CD4-positive, alpha-beta T cell treated with Interleukin-15 for 4 hours (primary cell): Measurements from ENCODE around the gene E2F1.
A peak's percentile ranks its signal among the peaks of the same experiment; 100 is the strongest.

Experiments
- DNase-seq: peaks from one replicate; pipeline ENCODE4 v3.0.0-alpha.2; 2020; ENCODE audit warnings: low spot score

Gene E2F1, protein sequence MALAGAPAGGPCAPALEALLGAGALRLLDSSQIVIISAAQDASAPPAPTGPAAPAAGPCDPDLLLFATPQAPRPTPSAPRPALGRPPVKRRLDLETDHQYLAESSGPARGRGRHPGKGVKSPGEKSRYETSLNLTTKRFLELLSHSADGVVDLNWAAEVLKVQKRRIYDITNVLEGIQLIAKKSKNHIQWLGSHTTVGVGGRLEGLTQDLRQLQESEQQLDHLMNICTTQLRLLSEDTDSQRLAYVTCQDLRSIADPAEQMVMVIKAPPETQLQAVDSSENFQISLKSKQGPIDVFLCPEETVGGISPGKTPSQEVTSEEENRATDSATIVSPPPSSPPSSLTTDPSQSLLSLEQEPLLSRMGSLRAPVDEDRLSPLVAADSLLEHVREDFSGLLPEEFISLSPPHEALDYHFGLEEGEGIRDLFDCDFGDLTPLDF

DNA sequence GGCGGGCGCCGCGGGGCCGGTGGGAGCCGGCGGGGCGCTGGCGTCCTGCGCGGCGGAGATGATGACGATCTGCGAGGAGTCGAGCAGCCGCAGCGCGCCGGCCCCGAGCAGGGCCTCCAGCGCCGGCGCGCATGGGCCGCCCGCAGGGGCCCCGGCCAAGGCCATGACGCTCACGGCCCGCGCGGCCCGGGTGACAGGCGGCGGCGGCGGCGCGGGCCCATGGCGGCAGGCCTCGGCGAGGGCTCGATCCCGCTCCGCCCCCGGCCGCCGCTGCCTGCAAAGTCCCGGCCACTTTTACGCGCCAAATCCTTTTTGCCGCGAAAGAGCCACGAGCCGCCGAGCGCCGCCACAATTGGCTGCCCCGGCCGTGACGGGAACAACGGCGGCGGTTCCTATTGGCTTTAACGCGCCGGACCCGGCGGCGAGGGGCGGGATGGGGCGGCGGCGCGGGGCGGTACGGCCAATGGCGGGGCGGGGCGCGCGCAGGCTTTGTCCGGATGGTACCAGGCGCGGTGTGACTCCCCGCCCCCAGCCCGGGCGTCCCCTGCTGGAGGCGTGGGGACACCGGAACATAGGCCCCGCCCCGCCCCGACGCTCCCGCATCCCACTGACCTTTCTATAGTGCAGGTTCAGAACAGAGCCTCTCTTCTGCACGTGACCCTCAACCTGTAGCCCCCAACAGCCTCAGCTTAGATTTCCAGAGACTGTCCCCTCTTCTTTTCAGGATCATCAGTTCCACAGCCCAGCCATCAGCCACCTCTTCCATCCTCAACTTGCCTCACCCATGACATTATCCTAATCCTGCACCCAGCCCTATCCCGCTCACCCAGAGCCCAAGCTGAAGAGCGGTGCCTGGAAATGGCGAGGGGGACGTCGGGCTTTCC, at the start of gene E2F1:
Gene E2F1, minus strand, starts transcription at position 286 of the 884 bp plus-strand sequence. Its CDS starts 121 bp downstream, at position 165.
- DNase-seq = peak; percentile 93

DNA sequence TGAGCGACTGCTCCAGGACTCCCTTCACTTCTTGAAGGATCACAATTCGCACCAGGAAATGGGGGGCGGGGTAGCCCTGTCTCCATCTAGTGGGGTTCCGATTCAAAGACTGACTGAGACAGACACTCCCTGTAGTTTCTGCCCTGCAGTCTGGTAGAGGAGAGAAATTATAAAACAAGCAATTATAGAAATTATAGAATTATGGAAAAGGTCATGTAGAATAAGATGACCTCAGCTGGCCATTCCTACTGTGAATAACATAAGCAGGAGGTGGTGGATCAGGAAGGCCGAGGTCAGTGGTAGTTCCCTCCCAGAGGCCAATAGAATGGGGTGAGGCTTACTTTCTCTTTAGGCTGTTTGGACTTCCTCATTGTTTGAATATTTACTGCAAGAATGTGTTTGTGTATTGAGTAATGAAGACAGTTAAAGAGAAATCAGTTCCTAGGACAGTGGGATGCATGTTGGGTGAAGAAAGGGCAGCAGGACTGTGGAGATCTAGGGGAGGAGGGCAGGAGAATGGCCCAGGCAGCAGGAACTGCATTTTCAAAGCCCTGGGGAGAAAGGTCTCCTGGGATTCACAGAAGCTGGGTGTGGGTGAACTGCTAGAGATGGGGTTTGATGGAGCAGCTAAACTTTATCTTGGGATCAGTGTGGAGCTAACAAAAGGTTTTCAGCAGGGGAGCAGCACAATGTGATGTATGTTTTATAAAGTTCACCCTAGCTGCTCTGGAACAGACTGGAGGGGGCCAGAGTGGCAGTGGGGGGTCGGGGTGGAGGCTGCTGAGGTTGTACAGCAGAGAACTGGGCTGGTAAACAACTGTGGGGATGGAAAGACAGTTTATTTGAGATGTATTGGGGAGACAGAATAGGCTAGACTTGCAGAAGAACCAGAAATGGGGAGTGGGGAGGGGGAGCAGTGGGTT, 47.7 kb upstream of the E2F1 start:
- no peak for DNase-seq

DNA sequence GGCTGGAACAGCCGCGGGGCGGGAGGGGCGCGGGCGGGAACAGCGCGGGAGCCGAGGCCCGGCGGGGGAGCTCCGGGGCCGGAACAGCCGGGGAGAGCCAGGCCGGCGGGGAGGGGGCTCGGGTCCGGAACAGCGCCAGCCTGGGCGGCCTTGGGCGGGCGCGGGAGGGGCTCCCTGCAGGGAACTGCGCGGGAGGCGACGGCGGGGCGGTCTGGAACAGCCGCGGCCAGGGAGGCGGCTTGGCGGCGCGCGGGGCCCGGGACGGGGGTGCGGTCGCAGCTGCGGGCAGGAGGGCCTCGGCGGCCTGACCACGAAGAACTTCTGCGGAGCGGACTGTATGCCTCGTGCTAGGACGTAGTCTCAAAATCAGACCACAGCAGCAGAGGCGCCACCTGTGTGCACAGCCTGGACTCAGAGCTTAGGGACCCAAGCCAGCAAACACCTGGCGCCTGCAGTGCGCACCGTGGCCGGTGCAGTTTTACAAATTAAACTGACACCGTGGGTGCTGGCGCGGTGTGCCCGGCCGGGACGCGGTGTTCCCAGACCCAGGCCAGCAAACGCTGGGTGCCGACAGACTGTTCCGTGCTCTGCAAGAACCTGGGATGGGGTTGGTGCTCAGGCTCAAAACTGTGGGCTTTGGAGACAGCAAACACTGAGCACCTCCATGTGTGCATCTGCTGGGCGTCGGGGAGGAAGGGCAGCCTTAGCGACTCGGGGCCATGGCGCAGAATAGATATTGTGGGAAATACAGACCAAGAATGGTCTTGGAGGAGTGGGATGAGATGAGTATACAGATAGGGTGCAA, 46.2 kb upstream of the E2F1 start:
- DNase-seq = peak; percentile 88

DNA sequence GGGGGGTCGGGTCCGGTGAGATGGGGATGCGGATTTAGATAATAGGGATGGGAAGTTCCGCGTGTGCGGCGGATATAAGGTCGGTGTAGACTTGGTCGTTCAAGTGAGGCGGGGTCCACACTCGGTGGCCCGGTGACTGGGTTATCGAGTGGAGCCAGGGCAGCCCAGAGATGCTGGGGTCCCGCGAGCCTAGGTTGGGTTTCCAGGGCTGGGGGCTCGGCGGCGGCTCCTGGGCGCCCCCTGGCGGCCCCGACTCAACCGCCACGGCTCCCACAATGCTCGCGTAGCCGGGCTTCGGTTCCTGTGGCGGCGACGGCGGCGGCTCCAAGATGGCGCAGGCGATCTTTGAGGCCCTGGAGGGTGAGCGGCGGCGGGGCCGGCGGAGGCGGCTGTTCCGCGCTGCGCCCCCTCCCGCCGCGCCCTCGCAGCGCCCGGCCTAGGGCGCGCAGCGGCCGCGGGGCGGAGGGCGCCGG, 45.5 kb upstream of the E2F1 start, which contains the start of gene ZNF341:
Gene ZNF341, plus strand, starts transcription at position 304 of the 473 bp plus-strand sequence. Its CDS starts 26 bp downstream, at position 330.
- DNase-seq = peak; percentile 91

DNA sequence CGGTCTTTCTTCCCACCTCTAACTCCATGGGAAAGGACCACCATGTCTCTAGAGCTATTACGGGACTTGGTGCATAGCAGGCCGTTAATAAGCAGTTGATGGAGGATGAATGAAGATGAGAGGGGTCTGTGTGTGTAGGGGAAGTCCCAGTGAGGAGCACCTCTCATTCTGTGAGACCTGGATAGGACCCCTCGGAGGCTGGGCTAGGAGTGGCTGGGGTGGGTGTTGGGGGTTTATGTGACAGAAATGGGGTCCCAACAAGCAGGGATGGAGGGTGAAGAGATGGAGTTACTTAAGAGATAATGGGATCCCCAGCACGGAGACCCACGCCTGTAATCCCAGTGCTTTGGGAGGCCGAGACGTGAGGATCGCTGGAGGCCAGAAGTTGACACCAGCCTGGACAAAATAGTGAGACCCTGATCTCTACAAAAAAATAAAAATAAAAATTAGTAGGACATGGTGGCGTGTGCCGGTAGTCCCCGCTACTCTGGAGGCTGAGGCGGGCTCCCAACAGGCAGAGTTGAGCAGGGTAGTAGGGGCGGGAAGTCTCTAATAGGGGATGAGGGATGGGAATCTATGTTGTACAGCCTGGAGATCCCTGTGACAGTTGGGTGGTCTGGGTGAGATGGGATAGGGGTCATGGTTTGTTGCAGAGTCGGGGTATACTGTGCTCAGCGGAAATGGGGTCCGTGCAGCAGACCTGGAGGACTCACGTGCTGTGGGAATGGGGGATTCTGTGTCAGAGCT, 44.9 kb upstream of the E2F1 start:
- DNase-seq = no peak

DNA sequence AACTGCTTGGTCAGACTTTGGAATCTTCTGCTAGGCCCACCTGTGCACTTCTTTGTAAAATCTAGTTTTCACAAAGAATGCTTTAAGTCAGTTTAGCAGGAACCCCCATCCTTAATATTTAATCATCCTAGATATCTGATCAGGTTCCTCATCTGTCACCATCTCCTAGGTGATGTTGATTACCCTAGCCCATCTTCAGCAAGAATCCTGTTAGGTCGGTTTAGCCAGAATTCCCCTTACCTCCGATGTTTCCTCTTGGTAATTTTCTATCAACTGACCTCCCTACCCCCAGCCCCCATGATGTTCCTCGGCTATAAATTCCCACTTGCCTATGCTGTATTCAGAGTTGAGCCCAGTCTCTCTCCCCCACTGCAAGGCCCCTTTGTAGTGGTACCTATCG, 42.9 kb upstream of the E2F1 start:
- no peak for DNase-seq

DNA sequence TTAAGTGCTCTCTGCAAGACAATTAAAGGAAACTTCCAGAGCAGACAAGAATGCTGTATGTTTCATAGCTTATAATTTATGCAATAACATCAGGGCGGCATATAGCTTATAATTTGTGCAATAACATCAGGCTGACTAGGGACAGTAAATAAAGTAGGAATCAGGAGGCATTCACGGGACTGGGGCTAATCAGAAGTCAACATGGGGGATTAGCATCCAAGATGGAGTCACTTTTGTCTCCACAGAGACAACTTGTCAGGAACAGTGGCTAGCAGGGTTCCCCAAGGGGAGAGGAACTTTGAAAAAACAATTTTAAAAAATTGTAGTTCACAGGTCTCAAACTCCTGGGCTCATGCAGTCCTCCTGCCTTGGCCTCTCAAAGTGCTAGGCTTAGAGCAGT, 42.3 kb upstream of the E2F1 start:
- DNase-seq = no peak

DNA sequence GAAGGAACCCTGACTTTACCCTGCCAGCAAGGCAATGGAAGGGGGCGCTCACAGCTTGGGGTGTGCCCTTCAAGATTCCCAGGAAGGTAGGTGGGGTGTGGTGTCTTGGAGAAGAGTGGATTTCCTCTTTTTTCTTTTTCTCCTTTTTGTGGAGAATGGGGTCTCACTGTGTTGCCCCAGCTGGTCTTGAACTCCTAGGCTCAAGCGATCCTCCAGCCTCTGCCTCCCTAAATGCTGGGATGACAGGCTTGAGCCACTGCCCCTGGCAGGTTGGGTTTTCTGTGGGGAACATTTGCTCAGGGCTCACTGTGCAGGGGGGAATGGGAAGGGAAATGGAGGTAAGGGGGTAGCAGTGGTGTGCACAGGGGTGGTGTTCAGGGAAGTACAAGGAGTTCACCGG, 41.6 kb upstream of the E2F1 start:
- DNase-seq = no peak

DNA sequence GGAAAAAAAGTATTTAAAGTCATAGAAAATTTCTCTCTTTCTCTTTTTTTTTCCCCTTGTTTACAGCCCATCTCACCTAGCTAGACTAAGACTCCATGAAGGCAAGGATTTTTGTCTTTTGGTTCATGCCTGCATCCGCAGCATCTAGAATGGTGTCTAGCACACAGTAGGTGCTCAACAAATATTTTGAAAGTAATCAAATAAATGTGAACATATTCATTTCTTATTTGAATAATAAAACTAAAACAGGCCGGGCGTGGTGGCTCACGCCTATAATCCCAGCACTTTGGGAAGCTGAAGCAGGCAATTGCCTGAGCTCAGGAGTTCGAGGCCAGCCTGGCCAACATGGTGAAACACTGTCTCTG, 40.9 kb upstream of the E2F1 start:
- no peak for DNase-seq

DNA sequence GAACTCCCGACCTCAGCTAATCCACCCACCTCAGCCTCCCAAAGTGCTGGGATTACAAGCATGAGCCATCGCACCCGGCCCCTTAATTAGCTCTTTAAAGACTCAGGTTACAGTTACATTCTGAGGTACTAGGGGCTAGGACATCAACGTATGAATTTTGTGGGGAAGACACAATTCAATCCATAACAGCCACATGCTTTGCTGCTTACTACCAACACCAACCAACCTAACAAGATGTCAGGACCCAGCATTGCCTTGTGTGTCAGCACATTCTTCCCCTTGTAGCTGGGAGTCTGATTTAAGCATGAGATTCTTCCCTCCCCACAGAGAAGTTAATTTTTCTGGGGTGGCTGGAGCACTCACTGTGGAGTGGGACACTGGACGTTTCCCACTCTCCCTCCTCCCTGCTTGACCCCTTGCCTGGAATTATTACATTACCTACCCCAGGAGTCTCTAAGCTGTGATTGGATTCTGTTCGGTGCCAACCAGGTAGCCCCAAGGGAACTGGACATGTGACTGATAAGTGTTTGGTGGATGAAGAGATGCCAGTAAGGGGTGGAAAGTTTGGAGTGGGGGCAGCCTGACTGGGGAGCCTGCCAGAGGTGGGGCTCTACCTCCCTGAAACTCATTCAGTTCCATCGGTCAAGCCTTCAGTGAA, 39.6 kb upstream of the E2F1 start:
- no peak for DNase-seq

DNA sequence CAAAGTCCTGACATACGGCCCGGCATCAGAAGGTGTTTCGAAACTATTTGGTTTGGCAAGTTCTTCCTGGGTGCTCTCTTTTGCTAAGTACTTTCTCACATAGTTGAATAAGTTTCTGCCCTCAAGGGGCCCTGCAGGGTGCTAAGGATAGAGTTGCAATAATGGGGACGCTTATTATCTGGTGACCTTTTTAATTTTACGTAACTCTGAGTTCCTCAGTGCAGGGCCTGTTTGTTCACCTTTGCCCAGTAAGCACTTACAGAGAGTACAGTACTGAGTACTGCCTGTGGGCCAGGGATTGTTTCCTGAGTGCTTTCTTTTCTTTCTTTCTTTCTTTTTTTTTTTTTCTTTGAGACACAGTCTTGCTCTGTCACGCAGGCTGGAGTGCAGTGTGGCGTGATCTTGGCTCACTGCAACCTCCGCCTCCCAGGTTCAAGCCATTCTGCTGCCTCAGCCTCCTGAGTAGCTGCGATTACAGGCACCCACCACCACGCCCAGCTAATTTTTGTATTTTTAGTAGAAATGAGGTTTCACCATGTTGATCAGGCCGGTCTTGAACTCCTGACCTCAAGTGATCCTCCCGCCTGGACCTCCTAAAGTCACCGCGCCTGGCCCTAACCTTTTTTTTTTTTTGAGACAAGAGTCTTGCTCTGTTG, 38.4 kb upstream of the E2F1 start:
- DNase-seq = no peak

DNA sequence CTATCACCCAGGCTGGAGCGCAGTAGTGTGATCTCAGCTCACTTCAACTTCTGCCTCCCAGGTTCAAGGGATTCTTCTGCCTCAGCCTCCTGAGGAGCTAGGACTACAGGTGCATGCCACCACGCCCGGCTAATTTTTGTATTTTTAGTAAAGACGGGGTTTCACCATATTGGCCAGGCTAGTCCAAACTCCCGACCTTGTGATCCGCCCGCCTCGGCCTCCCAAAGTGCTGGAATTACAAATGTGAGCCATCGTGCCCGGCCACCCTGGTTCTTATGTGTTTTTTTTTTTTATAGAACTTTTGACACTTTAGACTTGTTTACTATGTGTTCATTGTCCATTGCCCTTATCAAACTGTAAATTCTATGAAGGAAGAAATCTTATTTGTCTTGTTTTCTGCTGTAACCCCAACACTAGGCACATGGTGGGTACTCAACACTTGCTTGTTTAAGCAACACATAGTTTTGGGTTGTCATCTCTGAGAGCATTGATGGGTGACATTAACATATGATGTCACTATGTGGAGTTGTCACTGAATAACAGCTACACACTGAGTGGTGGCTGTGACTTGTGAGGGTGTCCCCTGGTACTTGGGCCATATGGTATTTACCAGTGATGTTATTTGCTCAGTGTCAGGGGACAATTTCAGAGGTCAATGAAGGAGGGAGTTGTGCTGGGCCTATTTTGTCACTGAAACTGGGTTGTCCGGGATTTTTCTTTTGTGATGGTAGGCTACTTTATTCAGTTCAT, 35.4 kb upstream of the E2F1 start:
- no peak for DNase-seq

DNA sequence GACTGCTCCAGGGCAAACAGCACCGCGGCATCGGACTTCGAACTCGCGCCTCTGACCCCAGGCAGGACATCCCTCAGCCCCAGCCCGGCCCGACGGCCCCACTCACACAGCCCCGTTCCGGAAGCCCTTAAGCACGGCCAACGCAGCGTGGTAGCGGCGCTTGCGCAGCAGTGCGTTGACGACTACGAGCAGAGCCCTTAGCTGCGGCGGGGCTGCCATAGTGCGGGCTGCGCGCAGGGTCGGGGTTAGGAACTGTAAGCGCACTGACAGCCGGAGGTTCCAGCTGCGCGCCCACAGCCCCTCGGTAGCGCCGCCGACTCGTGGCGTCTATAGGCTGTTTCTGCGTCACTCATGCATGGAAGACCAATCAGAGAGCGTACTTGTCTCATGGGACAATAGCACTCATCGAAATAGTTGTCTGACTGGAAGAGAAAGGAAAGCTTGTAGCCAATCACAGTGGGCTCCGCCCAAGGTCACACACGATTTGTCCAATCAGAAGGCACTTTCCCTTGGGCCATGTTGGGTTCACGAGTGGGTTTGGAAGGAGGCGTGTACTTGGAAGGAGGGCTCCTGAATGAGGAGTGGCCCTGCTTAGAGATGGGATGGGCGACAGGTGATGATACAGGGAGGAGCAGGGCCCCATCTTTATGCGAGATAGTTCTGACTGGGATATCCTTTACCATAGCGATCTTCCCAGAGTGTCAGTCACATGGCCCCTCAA, 34.0 kb upstream of the E2F1 start, which contains the start of gene PXMP4:
Gene PXMP4, minus strand, starts transcription at position 322 of the 721 bp plus-strand sequence. Its CDS starts 103 bp downstream, at position 219.
- DNase-seq = peak; percentile 96

DNA sequence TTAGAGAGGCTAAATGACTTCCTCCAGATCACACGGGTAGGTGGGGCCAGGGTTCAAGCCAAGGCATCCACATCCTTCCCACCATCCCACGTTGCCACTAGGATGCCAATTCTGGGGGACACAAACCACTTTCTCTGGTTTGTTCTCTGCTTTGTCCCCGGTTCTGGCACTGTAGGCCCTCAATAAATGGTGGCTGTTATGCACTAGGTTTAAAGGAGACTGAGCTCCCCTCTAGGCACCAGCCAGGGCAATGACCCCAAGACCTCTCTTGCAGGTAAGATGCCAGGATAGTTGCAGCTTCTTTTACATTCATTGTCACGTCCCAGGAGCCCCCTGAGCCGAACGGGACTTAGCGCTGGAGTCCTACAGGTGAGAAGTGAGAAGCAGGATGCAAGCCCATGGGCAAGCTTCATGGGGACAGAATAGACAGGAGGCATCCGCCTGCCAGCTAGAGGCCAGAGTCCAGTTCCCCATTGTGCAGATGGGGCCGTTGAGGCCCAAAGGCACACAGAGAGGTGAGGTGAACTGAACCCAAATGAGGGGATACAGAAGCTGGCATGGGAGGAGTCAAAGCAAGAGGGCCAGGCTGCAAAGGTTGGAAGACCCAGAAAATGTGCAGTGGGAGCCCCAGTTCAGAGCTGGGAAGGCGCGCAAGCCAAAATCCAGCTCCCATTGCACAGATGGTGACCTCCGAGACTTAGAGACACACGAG, 33.2 kb upstream of the E2F1 start:
- DNase-seq = no peak

DNA sequence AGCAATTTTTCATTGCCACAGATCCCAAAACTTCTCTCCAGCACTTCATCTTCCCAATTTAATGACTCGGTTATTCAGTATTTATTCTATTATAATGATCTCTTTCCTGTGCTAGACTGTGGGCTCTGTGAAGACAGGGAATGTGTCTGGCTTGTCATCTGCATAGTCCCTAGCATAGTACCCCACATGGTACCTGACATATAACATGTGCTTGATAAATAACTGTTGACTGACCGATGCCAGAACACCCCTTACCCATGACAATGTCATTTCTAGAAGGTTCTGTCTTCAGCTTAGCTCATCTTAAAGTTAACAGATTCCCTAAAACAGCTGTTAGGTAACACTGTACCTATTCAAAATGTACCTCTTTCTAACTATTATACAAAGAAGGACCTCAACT, 30.3 kb upstream of the E2F1 start:
- DNase-seq = no peak

DNA sequence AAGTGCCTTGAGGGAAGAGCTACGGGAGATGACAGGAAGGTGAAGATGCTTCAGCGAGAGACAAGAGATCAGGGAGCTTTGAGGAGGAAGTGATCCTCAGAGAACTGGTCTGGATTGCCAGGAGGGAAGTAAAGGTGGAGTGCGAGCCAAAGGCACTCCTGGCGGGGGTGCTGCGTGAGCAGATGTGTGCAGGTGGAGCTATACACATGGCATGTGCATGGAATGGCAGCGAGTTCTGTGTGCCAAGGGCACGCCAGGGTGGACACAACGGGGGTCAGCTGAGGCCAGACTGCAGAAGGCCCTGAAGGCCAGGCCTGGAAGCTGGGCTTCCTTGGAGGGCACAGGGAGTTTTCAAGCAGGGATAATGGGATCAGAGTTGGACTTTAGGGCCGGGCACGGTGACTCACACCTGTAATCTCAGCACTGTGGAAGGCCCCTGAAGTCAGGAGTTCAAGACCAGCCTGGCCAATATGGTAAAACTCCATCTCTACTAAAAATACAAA, 27.7 kb upstream of the E2F1 start:
- no peak for DNase-seq

DNA sequence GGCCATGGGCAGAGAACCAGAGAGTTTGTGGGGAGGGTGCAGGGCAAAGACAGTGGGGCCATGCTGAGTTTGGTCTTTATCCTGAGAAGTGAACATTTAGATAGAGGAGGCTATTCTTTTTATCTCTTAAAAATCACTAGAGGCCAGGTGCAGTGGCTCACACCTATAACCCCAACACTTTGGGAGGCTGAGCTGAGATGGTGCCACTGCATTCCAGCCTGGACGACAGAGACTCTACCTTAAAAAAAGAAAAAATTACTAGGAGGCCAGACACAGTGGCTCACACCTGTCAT, 25.2 kb upstream of the E2F1 start:
- no peak for DNase-seq
